DMS153 treated with DMSO at 0.1 percent for 48 hours (cell line): ENCODE data around the gene ZNF618.

Experiments
- DNase-seq: peaks from one replicate; lab custom pipeline; 2025; ENCODE audit not compliant: unreplicated experiment; lab: John Stamatoyannopoulos, UW

The ZNF618 gene

GRCh38 chr9:113999256-114000062 is 123.3 kb downstream of the ZNF618 start:
- DNase-seq = no peak

- DNase-seq = no peak
These were observed 124.0 kb downstream of the ZNF618 start for GRCh38 chr9:114000063-114000454.

GRCh38 chr9:114000671-114001409 is 124.7 kb downstream of the ZNF618 start:
- no peak for DNase-seq

- DNase-seq = no peak
These were observed 125.2 kb downstream of the ZNF618 start for GRCh38 chr9:114001410-114001685.

DNA sequence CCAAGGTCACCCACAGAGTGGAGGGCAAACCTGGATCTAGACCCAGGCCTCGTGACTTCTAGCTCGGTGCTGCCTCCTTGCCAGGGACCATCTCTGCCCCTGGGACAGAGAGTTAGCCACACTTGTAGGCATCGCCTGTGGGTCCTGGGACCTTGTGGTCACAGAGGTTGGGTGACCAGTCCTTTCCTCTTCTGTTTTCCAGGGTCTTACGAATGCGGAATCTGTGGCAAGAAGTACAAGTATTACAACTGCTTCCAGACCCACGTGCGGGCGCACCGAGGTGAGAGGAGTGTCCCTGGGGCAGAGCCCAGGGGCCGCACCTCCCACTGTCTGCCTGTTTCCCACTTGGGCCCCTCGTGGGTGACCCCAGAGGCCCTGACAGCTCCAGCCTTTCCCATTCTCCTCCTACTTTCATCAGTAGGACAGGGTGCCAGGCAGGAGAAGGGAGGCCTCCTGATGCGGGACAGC is 125.7 kb downstream of the ZNF618 start:
- no peak for DNase-seq

DNA sequence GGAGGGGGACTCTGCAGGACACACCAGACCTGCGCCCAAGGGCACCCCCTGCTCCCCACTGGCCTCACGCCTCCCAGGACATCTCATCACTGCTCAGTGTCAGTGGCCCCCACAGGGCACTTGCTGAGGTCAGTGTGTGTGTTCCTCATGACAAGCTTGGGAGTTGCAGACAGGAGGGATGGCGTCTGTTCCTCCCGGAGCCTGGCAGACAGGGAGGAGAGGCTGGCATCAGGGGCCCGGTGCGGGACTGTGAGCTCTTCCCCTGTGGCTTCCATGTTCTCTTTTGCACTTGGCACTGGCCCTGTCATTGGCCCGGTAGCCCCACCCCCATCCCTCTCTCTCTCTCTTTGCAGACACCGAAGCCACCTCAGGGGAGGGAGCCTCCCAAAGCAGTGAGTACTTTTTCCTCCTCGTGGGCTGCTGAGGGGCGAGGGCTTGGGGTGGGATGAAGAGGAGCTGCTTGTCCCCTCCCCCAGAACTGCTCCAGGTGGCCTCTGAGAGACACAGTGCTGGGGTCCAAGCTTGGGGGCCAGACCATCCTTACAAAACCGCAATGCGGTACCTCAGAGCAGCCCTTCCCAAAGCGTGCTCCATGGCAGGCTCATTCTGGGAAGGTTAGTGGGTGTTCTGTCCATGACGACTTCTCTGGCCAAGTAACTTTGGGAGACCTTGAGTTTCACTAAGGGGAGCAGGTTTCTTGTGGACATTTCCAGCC is 126.3 kb downstream of the ZNF618 start:
- DNase-seq = no peak

GRCh38 chr9:114002986-114003350 is 126.9 kb downstream of the ZNF618 start:
- no peak for DNase-seq

DNA sequence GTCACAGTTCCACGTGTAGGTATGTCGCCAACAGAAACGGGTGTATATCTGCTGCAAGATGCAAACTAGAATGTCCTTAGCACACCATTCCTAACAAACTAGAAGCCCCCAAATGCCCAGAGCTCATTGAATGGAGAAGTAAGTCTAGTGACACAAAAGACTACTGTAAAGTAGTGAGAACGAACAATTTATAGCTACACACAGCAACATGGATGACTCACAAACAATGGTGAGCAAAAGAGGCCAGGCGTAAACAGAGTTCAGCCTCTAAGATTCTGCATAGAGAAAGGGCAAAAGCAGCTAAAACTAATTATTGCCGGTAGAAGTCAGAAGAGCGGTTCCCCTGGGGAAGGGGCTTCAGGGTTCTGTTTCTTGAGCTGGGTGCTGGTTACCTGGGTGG is 127.2 kb downstream of the ZNF618 start:
- DNase-seq = no peak

- DNase-seq = no peak
These were observed 127.6 kb downstream of the ZNF618 start for GRCh38 chr9:114003758-114004157.

- DNase-seq = no peak
These were observed 128.2 kb downstream of the ZNF618 start for GRCh38 chr9:114004221-114004716.

- DNase-seq = no peak
These were observed 129.5 kb downstream of the ZNF618 start for GRCh38 chr9:114005371-114006154.

DNA sequence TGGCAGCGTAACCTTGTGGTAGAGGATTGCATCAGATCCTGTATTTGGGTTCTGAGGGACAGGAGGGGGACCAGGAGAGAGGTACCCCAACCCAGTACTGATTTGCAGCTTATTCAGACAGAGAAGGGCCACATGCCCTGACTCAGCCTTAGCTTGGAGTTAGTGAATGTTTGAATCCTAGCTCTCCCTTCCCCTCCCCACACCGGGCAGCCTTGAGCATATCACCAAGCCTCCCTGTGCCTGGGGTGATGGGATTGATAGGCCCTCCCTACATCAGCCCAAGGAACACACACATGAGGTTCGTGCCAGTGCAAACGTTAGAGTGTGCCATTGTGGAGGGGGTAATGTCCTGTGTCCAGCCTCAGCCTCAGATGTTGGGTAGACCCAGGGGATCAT is 130.0 kb downstream of the ZNF618 start:
- no peak for DNase-seq

GRCh38 chr9:114006931-114007691 is 131.0 kb downstream of the ZNF618 start:
- DNase-seq = no peak

DNA sequence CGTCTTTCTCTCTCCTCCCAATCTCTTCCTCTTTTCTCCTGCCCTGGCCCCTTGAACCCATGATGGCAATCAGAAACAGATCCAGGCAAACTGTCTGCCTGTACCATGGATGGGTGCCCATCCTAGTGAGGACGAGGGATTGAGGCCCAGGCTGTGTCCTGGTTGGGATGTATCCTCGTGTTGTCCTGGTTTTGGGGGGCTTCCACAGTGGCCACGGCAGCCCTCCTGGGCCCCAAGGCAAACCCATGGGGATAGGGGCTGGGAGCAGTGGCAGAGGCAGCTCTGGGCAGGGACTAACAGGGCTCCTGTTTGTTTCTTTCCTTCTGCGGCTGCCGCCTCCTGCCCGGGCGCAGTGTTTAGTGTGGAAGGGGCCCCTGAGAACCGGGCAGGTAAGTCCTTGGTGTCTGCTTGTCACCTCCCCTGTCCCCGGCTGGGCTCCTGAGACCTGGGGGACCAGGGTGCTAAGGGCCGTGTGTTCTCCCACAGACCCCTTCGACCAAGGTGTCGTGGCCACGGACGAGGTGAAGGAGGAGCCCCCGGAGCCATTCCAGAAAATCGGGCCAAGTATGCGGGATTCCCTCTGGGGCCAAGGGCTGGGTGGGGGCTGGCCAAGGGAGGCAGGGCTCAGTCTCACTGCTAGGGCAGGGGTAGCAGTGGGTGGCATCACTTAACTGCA is 132.0 kb downstream of the ZNF618 start:
- no peak for DNase-seq

DNA sequence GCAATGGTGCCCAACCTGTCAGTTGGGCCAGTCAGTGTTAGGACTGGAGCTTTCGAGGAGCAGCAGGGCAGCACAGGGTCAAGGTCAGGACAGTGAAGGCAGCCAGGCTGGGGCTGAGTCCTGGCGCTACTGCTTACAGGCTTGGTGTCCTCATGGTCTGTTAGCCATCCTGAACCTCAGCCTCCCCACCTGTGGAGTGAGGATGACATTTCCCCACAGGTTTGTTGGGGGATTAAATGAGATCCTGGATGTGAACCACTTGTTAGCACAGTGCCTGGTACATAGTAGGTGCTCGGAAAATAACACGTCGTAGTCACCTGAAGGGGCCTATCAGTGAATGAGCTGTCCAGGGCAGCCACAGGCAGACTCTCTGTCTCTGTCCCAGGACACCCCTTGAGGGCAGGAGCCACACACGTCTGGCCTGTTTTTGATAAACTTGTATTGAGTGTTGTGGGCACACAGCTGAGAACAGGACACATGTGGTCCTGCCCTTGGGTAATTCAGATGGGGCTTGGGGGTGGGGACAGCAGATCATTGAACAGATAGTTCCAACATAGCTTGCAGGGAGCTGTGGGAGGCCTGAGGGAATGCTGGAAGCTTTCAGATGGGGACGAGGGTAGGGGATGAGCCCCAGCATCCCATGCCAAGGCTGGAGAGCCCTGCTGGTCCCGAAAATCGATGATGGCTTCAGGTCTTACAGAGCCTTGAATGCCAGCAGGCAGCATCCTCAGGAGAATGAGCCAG is 132.7 kb downstream of the ZNF618 start:
- DNase-seq = no peak

DNA sequence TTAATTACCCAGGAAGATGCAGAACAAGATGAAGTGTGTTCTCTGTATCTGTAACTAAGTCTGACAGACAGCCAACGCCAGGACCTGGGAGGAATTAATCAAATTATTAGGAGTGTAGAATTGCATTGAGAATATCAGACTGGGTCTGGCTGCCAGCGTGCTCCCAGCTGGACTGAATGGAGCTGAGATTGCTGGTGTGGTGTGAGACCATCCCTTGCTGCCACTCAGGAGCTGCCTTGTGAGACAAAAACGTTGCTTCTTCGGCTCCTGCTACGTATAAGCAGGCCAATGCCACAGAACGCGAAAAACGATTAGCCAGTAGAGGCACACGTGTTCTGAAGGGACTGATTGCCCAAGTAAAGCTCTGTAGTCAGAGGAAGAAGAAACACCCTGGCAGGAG is 135.2 kb downstream of the ZNF618 start:
- no peak for DNase-seq

DNA sequence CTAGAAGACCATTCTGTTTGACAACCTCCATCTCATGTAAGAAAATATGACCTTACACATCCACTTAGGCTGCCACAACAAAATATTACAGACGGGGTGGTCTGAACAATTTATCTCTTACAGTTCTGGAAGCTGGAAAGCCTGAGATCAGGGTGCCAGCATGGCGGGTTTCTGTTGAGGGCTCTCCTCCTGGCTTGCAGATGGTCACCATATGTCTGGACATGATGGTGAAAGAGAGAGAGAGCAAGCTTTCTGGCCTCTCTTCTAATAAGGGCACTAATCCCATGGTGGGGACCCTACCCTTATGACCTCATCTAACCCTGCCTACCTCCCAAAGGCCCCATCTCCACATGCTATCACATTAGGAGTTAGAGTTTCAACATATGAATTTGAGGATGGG is 136.0 kb downstream of the ZNF618 start:
- no peak for DNase-seq

DNA sequence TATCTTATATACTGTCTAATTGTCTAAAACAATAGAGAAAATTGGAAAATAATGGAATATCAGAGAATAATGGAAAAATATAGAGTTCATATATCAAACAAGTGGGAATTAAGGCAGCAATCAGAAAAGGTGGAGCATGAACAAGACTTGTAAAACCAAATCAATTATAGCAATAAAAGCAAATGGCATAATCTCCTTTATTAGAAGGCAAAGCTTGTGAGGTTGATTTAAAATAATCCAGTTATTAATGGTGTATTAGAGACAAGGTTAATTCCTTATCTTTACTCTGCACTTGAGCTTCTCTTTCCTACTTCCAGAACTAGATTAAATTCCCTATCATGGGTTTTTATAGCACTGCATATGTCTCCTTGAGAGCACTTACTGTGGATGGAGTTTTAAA is 137.9 kb downstream of the ZNF618 start:
- no peak for DNase-seq

- DNase-seq = no peak
These were observed 139.5 kb downstream of the ZNF618 start for GRCh38 chr9:114015607-114016006.
